Measurements from ENCODE around the gene MRPS15. TPM values are rescaled to one million over a fixed set of nuclear protein-coding genes. Genes with fewer than 3 reads are reported as not detected.
"Not testable (repeated sequence)": the region's sequence is repeated elsewhere in the genome, so short reads cannot be mapped to it uniquely, and the experiment has no call there.

The MRPS15 gene
- total RNA-seq, 1 experiment from 2014 or later: 98.7 TPM

GRCh38 chr1:36479505-36480051 is 15.4 kb upstream of the MRPS15 start:
- Histone ChIP-seq H3K36me3 (ENCODE audit: control insufficient read depth in 1 of 2, insufficient read depth in 2 of 2, low read length in 2 of 2) (no peaks in the 10 kb centered on the region), H3K4me2 (ENCODE audit: low read length) (no peak overlapping the region), H3K9me2 (ENCODE audit: insufficient read depth) (no peaks in the 10 kb centered on the region), H3K4me1 (ENCODE audit: control insufficient read depth in 1 of 2, insufficient read depth in 2 of 2, low read length in 2 of 2) (no peaks in the 10 kb centered on the region), H4K20me1 (ENCODE audit: insufficient read depth) (no peaks in the 10 kb centered on the region), H3K27me3 (ENCODE audit: insufficient read depth, low read length) (peaks cover 13% of the 10 kb centered on the region), H2AFZ (ENCODE audit: low read depth, low read length, poor library complexity, severe bottlenecking) (no peak overlapping the region), H3K27ac (ENCODE audit: low read depth, low read length) (no peak overlapping the region), H3K9me3 (ENCODE audit: control insufficient read depth in 1 of 2, insufficient read depth in 1 of 2, low read depth in 1 of 2, low read length in 2 of 2) (no peaks in the 10 kb centered on the region), H3K4me3 (replicated peaks in 1 of 2; ENCODE audit: low read depth in 1 of 2, low read length in 2 of 2) (no peak overlapping the region), H3K9ac (ENCODE audit: low read length) (no peak overlapping the region), H3K79me2 (ENCODE audit: insufficient read depth, low read length) (no peaks in the 10 kb centered on the region)
- CTCF ChIA-PET: no interaction called here
- RAD21 ChIA-PET (ENCODE audit: low non-redundant PET in 1 of 2, low total read pairs in 2 of 2, uncharacterized antibody in 2 of 2, unreplicated experiment in 2 of 2): no interaction called here
- TF ChIP-seq ELF1 (IDR thresholded peaks at IDR 0.05; ENCODE audit: borderline replicate concordance, low read depth) (no peak), CEBPB (IDR thresholded peaks at IDR 0.05; ENCODE audit: low read depth) (no peak), CTCF (IDR thresholded peaks at IDR 0.05 in 2 of 3, conservative IDR thresholded peaks at IDR 0.05 in 1 of 3; ENCODE audit: borderline replicate concordance in 1 of 3, insufficient read depth in 1 of 3, low read depth in 2 of 3, low read length in 2 of 3) (no peak), EGR1 (IDR thresholded peaks at IDR 0.05; ENCODE audit: low read depth) (no peak), EZH2phosphoT487 (IDR thresholded peaks at IDR 0.05; ENCODE audit: borderline replicate concordance) (no peak)
- ATAC-seq: no peak
- BruUV-seq (replicated peaks): no TSS peak
- POLR2A ChIA-PET: no interaction called here
- DNase-seq (ENCODE audit: low read depth, low spot score): no peak
- intact Hi-C loops (cut with micrococcal nuclease): no loop called here

DNA sequence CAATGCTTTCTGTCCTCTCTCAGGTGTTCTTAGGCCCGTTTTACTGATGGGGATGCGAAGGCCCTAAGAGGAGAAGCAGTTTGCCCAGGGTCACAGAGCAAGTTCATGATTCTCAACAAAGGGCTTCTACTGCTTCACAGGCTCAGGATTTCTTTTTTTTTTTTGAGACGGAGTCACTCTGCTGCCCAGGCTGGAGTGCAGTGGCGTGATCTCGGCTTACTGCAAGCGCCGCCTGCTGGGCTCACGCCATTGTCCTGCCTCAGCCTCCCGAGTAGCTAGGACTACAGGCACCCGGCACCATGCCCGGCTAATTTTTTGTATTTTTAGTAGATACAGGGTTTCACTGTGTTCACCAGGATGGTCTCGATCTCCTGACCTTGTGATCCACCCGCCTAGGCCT is 13.4 kb upstream of the MRPS15 start:
- BruUV-seq (replicated peaks); H3K4me1 ChIP-seq (ENCODE audit: control insufficient read depth in 1 of 2, insufficient read depth in 2 of 2, low read length in 2 of 2); DNase-seq (ENCODE audit: low read depth, low spot score); CTCF ChIA-PET; ATAC-seq; H3K4me3 ChIP-seq (replicated peaks in 1 of 2; ENCODE audit: low read depth in 1 of 2, low read length in 2 of 2); H3K27ac ChIP-seq (ENCODE audit: low read depth, low read length); POLR2A ChIA-PET; H4K20me1 ChIP-seq (ENCODE audit: insufficient read depth); RAD21 ChIA-PET (ENCODE audit: low non-redundant PET in 1 of 2, low total read pairs in 2 of 2, uncharacterized antibody in 2 of 2, unreplicated experiment in 2 of 2); H3K9me2 ChIP-seq (ENCODE audit: insufficient read depth); H3K9ac ChIP-seq (ENCODE audit: low read length); H2AFZ ChIP-seq (ENCODE audit: low read depth, low read length, poor library complexity, severe bottlenecking); H3K4me2 ChIP-seq (ENCODE audit: low read length); H3K79me2 ChIP-seq (ENCODE audit: insufficient read depth, low read length); intact Hi-C loops (cut with micrococcal nuclease); H3K36me3 ChIP-seq (ENCODE audit: control insufficient read depth in 1 of 2, insufficient read depth in 2 of 2, low read length in 2 of 2); H3K9me3 ChIP-seq (ENCODE audit: control insufficient read depth in 1 of 2, insufficient read depth in 1 of 2, low read depth in 1 of 2, low read length in 2 of 2): not testable (repeated sequence)
- H3K27me3 ChIP-seq (ENCODE audit: insufficient read depth, low read length): peaks cover 13% of the 10 kb centered on the region

Measured in HCT116 (cell line).